Hepatocyte (in vitro differentiated cells): ENCODE results near the gene GYG1. TPM values are rescaled to one million over a fixed set of nuclear protein-coding genes. Genes with fewer than 3 reads are reported as not detected.
"Not testable (repeated sequence)": the region's sequence is repeated elsewhere in the genome, so short reads cannot be mapped to it uniquely, and the experiment has no call there.

Experiments used
- DNase-seq: peaks from one replicate; pipeline ENCODE4 v3.0.0-alpha.2; 2016; ENCODE audit warnings: low spot score
- H2AFZ ChIP-seq: fragments of 200-600 bp; sonication (generic); 2 replicates; pipeline ENCODE4 v1.6.0; 2016; ENCODE audit warnings: antibody characterized with exemption, mild to moderate bottlenecking
- H3K27ac ChIP-seq: fragments of 200-600 bp; sonication (generic); 2 replicates; pipeline ENCODE4 v1.5.1; 2016; ENCODE audit warnings: mild to moderate bottlenecking
- H3K27me3 ChIP-seq: fragments of 200-600 bp; sonication (generic); 2 replicates; pipeline ENCODE4 v1.6.1; 2016
- H3K36me3 ChIP-seq: fragments of 200-600 bp; sonication (generic); replicated peaks from 2 replicates; pipeline ENCODE4 v1.5.1; 2016; ENCODE audit warnings: low read depth; ENCODE audit not compliant: insufficient read depth
- H3K4me1 ChIP-seq: fragments of 200-600 bp; sonication (generic); 2 replicates; pipeline ENCODE4 v1.5.1; 2016; ENCODE audit warnings: mild to moderate bottlenecking, moderate library complexity; ENCODE audit not compliant: insufficient read depth
- H3K4me2 ChIP-seq: fragments of 200-600 bp; sonication (generic); 2 replicates; pipeline ENCODE4 v1.6.0; 2016
- H3K4me3 ChIP-seq: fragments of 200-600 bp; sonication (generic); 2 replicates; pipeline ENCODE4 v1.5.1; 2016; ENCODE audit warnings: mild to moderate bottlenecking
- H3K79me2 ChIP-seq: fragments of 200-600 bp; sonication (generic); 2 replicates; pipeline ENCODE4 v1.6.0; 2017; ENCODE audit warnings: mild to moderate bottlenecking
- H3K9me2 ChIP-seq: fragments of 200-600 bp; sonication (generic); replicated peaks from 2 replicates; pipeline ENCODE4 v1.6.0; 2017; ENCODE audit warnings: mild to moderate bottlenecking; ENCODE audit not compliant: insufficient read depth
- H3K9me3 ChIP-seq: fragments of 200-600 bp; sonication (generic); 2 replicates; pipeline ENCODE4 v1.5.1; 2016; ENCODE audit warnings: low read depth, mild to moderate bottlenecking
- H4K20me1 ChIP-seq: fragments of 200-600 bp; sonication (generic); 2 replicates; pipeline ENCODE4 v1.6.0; 2016; ENCODE audit warnings: mild to moderate bottlenecking; ENCODE audit not compliant: insufficient read depth, poor library complexity, severe bottlenecking
- EZH2 ChIP-seq: fragments of 200-600 bp; sonication (generic); IDR thresholded peaks from 2 replicates; pipeline ENCODE4 v1.6.1; 2016; ENCODE audit warnings: antibody characterized with exemption, mild to moderate bottlenecking, borderline replicate concordance
- EZH2phosphoT487 ChIP-seq: fragments of 200-600 bp; sonication (generic); IDR thresholded peaks from one replicate; pipeline ENCODE4 v1.6.1; 2018; ENCODE audit warnings: antibody characterized with exemption, mild to moderate bottlenecking, low read depth, moderate library complexity; ENCODE audit not compliant: unreplicated experiment, severe bottlenecking
- WGBS: methylation state at CpG from one replicate; pipeline ENCODE4 v1.1.6; 2016; ENCODE audit warnings: low lambda C conversion rate; ENCODE audit errors: missing lambda C conversion rate; 5-methylcytosine and 5-hydroxymethylcytosine counted together
- polyA plus RNA-seq: library from polyadenylated mRNA; unstranded; fragments of >200 nt; fragmentation: Nextera tagmentation; extraction: Ambion mirVana; gene quantifications from 2 replicates; pipeline ENCODE4 v1.2.1, GENCODE V29; 2016
- total RNA-seq: library from RNA; depleted of rRNA; stranded (reverse); fragments of >200 nt; gene quantifications from 2 replicates; pipeline ENCODE4 v1.2.3, GENCODE V29; 2014
- TF ChIP-seq, protein P1 (sequence below): fragments of 200-600 bp; sonication (generic); IDR thresholded peaks from 2 replicates; pipeline ENCODE4 v1.5.1; 2016; ENCODE audit warnings: antibody characterized with exemption, mild to moderate bottlenecking; ENCODE audit not compliant: poor library complexity

The GYG1 gene
- total and polyA plus RNA-seq, 2 experiments from 2014 or later: 26.2 to 50.3 TPM

GRCh38 chr3:148975248-148975647, 16.1 kb upstream of the GYG1 start:
- no peak overlapping the region for H3K4me3 ChIP-seq
- no peak overlapping the region for H3K27ac ChIP-seq
- no peaks in the 10 kb centered on the region for H4K20me1 ChIP-seq
- no peak overlapping the region for H3K4me2 ChIP-seq
- H3K4me1 ChIP-seq: no peaks in the 10 kb centered on the region
- 77% methylated on average over 6 of the region's 6 CpGs for WGBS
- H3K36me3 ChIP-seq: no peaks in the 10 kb centered on the region
- no peak overlapping the region for H2AFZ ChIP-seq
- no peak for DNase-seq
- H3K79me2 ChIP-seq: no peaks in the 10 kb centered on the region
- H3K9me2 ChIP-seq: no peaks in the 10 kb centered on the region
- TF ChIP-seq, protein P1, sequence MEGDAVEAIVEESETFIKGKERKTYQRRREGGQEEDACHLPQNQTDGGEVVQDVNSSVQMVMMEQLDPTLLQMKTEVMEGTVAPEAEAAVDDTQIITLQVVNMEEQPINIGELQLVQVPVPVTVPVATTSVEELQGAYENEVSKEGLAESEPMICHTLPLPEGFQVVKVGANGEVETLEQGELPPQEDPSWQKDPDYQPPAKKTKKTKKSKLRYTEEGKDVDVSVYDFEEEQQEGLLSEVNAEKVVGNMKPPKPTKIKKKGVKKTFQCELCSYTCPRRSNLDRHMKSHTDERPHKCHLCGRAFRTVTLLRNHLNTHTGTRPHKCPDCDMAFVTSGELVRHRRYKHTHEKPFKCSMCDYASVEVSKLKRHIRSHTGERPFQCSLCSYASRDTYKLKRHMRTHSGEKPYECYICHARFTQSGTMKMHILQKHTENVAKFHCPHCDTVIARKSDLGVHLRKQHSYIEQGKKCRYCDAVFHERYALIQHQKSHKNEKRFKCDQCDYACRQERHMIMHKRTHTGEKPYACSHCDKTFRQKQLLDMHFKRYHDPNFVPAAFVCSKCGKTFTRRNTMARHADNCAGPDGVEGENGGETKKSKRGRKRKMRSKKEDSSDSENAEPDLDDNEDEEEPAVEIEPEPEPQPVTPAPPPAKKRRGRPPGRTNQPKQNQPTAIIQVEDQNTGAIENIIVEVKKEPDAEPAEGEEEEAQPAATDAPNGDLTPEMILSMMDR: no peak
- TF ChIP-seq EZH2phosphoT487 (no peak), EZH2 (no peak)
- no peaks in the 10 kb centered on the region for H3K9me3 ChIP-seq
- H3K27me3 ChIP-seq: no peaks in the 10 kb centered on the region

- no peaks in the 10 kb centered on the region for H3K27me3 ChIP-seq
- no peaks in the 10 kb centered on the region for H3K4me1 ChIP-seq
- no peaks in the 10 kb centered on the region for H3K36me3 ChIP-seq
- H3K9me3 ChIP-seq: no peaks in the 10 kb centered on the region
- H3K9me2 ChIP-seq: no peaks in the 10 kb centered on the region
- no peak overlapping the region for H3K4me2 ChIP-seq
- WGBS: 90% methylated on average over 6 of the region's 6 CpGs
- H3K79me2 ChIP-seq: no peaks in the 10 kb centered on the region
- TF ChIP-seq EZH2: no peak
- TF ChIP-seq, protein P1: no peak
- TF ChIP-seq EZH2phosphoT487: no peak
- no peak overlapping the region for H3K27ac ChIP-seq
- no peaks in the 10 kb centered on the region for H4K20me1 ChIP-seq
- H2AFZ ChIP-seq: no peak overlapping the region
- no peak for DNase-seq
- H3K4me3 ChIP-seq: no peak overlapping the region
Measured at GRCh38 chr3:148975696-148976095, 15.6 kb upstream of the GYG1 start.

GRCh38 chr3:148981273-148981672, 10.1 kb upstream of the GYG1 start:
- TF ChIP-seq, protein P1: no peak
- TF ChIP-seq EZH2: no peak
- no peak for TF ChIP-seq EZH2phosphoT487
- H3K27ac ChIP-seq: no peak overlapping the region
- no peak for DNase-seq
- no peak overlapping the region for H2AFZ ChIP-seq
- no peaks in the 10 kb centered on the region for H3K36me3 ChIP-seq
- H3K9me2 ChIP-seq: no peaks in the 10 kb centered on the region
- WGBS: 75% methylated on average over 1 of the region's 1 CpG
- no peaks in the 10 kb centered on the region for H3K9me3 ChIP-seq
- H3K4me3 ChIP-seq: no peak overlapping the region
- H3K4me1 ChIP-seq: no peaks in the 10 kb centered on the region
- H4K20me1 ChIP-seq: no peaks in the 10 kb centered on the region
- H3K27me3 ChIP-seq: no peaks in the 10 kb centered on the region
- no peak overlapping the region for H3K4me2 ChIP-seq
- no peaks in the 10 kb centered on the region for H3K79me2 ChIP-seq

- not testable (repeated sequence) for H3K27me3 ChIP-seq, H3K4me1 ChIP-seq, H3K4me2 ChIP-seq, H3K9me3 ChIP-seq, H3K27ac ChIP-seq, H3K79me2 ChIP-seq, H3K9me2 ChIP-seq, H3K4me3 ChIP-seq, H4K20me1 ChIP-seq, DNase-seq, H3K36me3 ChIP-seq, H2AFZ ChIP-seq
- 97% methylated on average over 10 of the region's 29 CpGs for WGBS
Measured at GRCh38 chr3:148987551-148987950, 3.8 kb upstream of the GYG1 start.
